B cell (primary cell): Measurements from ENCODE around the gene ILF3. TPM values are rescaled to one million over a fixed set of nuclear protein-coding genes. Genes with fewer than 3 reads are reported as not detected.

Experiments used
- ATAC-seq: fragments of 200-7000 bp; cut with Tn5 transposase; one replicate; pipeline ENCODE4 v1.10.0; 2021; ENCODE audit warnings: low read depth, mild to moderate bottlenecking, moderate number of reproducible peaks, moderate library complexity
- CTCF ChIA-PET: fragments of 350-600 bp; sonication (Branson Sonifier 250); formaldehyde crosslinking; loops from one replicate; lab custom pipeline; 2021; ENCODE audit warnings: antibody characterized with exemption, inconsistent platforms; lab: Charles Lee
- POLR2A ChIA-PET: fragments of 350-600 bp; sonication (Branson Sonifier 250); formaldehyde crosslinking; loops from one replicate; lab custom pipeline; 2021; ENCODE audit warnings: antibody characterized with exemption; lab: Charles Lee
- DNase-seq: peaks from one replicate; pipeline ENCODE4 v3.0.0; 2013
- H2AFZ ChIP-seq: 2 replicates; pipeline ENCODE4 v1.6.1; 2012; ENCODE audit warnings: mild to moderate bottlenecking, low read depth, low read length; ENCODE audit not compliant: insufficient read depth, poor library complexity, severe bottlenecking
- H3K27ac ChIP-seq, 2 donors: 1 replicate in 1 of 2; 2 replicates in 1 of 2; pipeline ENCODE4 v1.5.1; 2012 to 2013; ENCODE audit warnings: low read length in 2 of 2, mild to moderate bottlenecking in 2 of 2, moderate library complexity in 1 of 2
- H3K27me3 ChIP-seq, 4 experiments: fragments of 200-600 bp in 1 of 4; sonication (generic) in 1 of 4; replicated peaks in 1 of 4; 1 replicate in 2 of 4; 2 replicates in 2 of 4; pipeline versions ENCODE4 v1.6.1 to v1.7.0; 2013 to 2016; ENCODE audit warnings: low read length in 3 of 4, mild to moderate bottlenecking in 2 of 4, mixed read lengths in 1 of 4, moderate library complexity in 1 of 4; ENCODE audit not compliant: insufficient read depth in 4 of 4, control insufficient read depth in 3 of 4; ENCODE audit errors: control extremely low read depth in 1 of 4
- H3K36me3 ChIP-seq, 2 experiments: replicated peaks in 1 of 2; 1 replicate in 1 of 2; 2 replicates in 1 of 2; pipeline versions ENCODE4 v1.6.1 to v1.7.1; 2013; ENCODE audit warnings: low read length in 1 of 2; ENCODE audit not compliant: insufficient read depth in 2 of 2, control insufficient read depth in 1 of 2; ENCODE audit errors: control extremely low read depth in 1 of 2, extremely low read depth in 1 of 2
- H3K4me1 ChIP-seq, 2 donors: fragments of 200-600 bp in 1 of 2; sonication (generic) in 1 of 2; 1 replicate in 1 of 2; 2 replicates in 1 of 2; pipeline versions ENCODE4 v1.5.1 to v1.6.1; 2013 to 2017; ENCODE audit warnings: low read length in 2 of 2; ENCODE audit not compliant: control insufficient read depth in 2 of 2, insufficient read depth in 2 of 2
- H3K4me2 ChIP-seq: replicated peaks from 2 replicates; pipeline ENCODE3; 2012; ENCODE audit warnings: mild to moderate bottlenecking, low read depth, low read length; ENCODE audit not compliant: poor library complexity, severe bottlenecking
- H3K4me3 ChIP-seq, 5 experiments: fragments of 200-600 bp in 1 of 5; sonication (generic) in 1 of 5; 1 replicate in 3 of 5; 2 replicates in 2 of 5; pipeline versions ENCODE4 v1.5.1 to v1.7.0; 2011 to 2016; ENCODE audit warnings: low read length in 4 of 5, mild to moderate bottlenecking in 4 of 5, low read depth in 2 of 5, control low read depth in 1 of 5, moderate library complexity in 1 of 5; ENCODE audit not compliant: insufficient read depth in 1 of 5; ENCODE audit errors: control extremely low read depth in 1 of 5, extremely low read depth in 1 of 5
- H3K79me2 ChIP-seq: fragments of 200-600 bp; sonication (generic); one replicate; pipeline ENCODE4 v1.6.0; 2016; ENCODE audit warnings: low read length; ENCODE audit not compliant: control insufficient read depth, insufficient read depth
- H3K9ac ChIP-seq: fragments of 200-600 bp; sonication (generic); 2 replicates; pipeline ENCODE4 v1.6.1; 2017; ENCODE audit warnings: mild to moderate bottlenecking, low read length, moderate library complexity
- H3K9me3 ChIP-seq, 3 donors: one replicate each; pipeline versions ENCODE4 v1.6.1 to v1.7.1; 2013; ENCODE audit warnings: low read length in 2 of 3; ENCODE audit not compliant: control insufficient read depth in 2 of 3, insufficient read depth in 1 of 3; ENCODE audit errors: control extremely low read depth in 1 of 3
- H4K20me1 ChIP-seq: 2 replicates; pipeline ENCODE4 v1.6.0; 2012; ENCODE audit warnings: mild to moderate bottlenecking, low read length; ENCODE audit not compliant: insufficient read depth, control insufficient read depth, poor library complexity, severe bottlenecking
- H3K27ac Mint-ChIP-seq: one replicate; pipeline ENCODE4 v1.8.0; 2021; ENCODE audit warnings: mixed read lengths
- H3K27me3 Mint-ChIP-seq: one replicate; pipeline ENCODE4 v1.8.0; 2021; ENCODE audit warnings: mixed read lengths
- H3K4me1 Mint-ChIP-seq: one replicate; pipeline ENCODE4 v1.8.0; 2021; ENCODE audit warnings: mixed read lengths
- H3K4me3 Mint-ChIP-seq: one replicate; pipeline ENCODE4 v1.8.0; 2021; ENCODE audit warnings: mixed read lengths
- H3K9me3 Mint-ChIP-seq: one replicate; pipeline ENCODE4 v1.8.0; 2022; ENCODE audit warnings: mixed read lengths; ENCODE audit not compliant: insufficient read depth
- EZH2 ChIP-seq: IDR thresholded peaks from 2 replicates; pipeline ENCODE4 v1.6.1; 2012; ENCODE audit warnings: borderline replicate concordance, low read depth, mild to moderate bottlenecking, moderate library complexity, low read length; ENCODE audit not compliant: insufficient read depth, poor library complexity, severe bottlenecking
- WGBS: methylation state at CpG from one replicate; pipeline ENCODE4 v1.1.5; 2013; ENCODE audit warnings: missing lambda C conversion rate; ENCODE audit not compliant: insufficient coverage; 5-methylcytosine and 5-hydroxymethylcytosine counted together
- intact Hi-C: fragments of 100-400 bp; cut with micrococcal nuclease; formaldehyde crosslinking; loops from one replicate; pipeline ENCODE4 v1.10.0; 2022
- polyA plus RNA-seq: library from polyadenylated mRNA; depleted of rRNA; stranded (reverse); fragments of >200 nt; gene quantifications from 2 replicates; pipeline ENCODE4 v1.2.3, GENCODE V29; 2012
- total RNA-seq, 2 donors: library from RNA; stranded (reverse); fragments of 120-200 nt in 1 of 2; gene quantifications; 1 replicate in 1 of 2; 2 replicates in 1 of 2; pipeline versions ENCODE4 v1.2.3 to v1.2.4, GENCODE V29; 2013 to 2022
- TF ChIP-seq, protein P1 (sequence below): fragments of 200-600 bp; IDR thresholded peaks from one replicate; pipeline ENCODE4 v1.8.0; 2022; ENCODE audit warnings: antibody characterized with exemption, mild to moderate bottlenecking

The ILF3 gene
- total and polyA plus RNA-seq, 2 donors (not counting 1 experiment from before 2014, with no cell fraction given) = 189 to 359 TPM

- H3K9ac ChIP-seq = no peak overlapping the region
- TF ChIP-seq, protein P1, sequence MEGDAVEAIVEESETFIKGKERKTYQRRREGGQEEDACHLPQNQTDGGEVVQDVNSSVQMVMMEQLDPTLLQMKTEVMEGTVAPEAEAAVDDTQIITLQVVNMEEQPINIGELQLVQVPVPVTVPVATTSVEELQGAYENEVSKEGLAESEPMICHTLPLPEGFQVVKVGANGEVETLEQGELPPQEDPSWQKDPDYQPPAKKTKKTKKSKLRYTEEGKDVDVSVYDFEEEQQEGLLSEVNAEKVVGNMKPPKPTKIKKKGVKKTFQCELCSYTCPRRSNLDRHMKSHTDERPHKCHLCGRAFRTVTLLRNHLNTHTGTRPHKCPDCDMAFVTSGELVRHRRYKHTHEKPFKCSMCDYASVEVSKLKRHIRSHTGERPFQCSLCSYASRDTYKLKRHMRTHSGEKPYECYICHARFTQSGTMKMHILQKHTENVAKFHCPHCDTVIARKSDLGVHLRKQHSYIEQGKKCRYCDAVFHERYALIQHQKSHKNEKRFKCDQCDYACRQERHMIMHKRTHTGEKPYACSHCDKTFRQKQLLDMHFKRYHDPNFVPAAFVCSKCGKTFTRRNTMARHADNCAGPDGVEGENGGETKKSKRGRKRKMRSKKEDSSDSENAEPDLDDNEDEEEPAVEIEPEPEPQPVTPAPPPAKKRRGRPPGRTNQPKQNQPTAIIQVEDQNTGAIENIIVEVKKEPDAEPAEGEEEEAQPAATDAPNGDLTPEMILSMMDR = no peak
- TF ChIP-seq EZH2 = no peak
- no peaks in the 10 kb centered on the region for H3K9me3 ChIP-seq
- CTCF ChIA-PET = interaction anchor here (0.6 to 3.1 kb wide), 6 partner anchors 10 to 634 kb away, joined by 3 to 16 read pairs (median 4); no protein-coding TSS in a partner anchor
- no peaks in the 10 kb centered on the region for H3K27me3 Mint-ChIP-seq
- H3K27ac Mint-ChIP-seq = no peak overlapping the region
- WGBS = 96% methylated on average over 5 of the region's 7 CpGs
- peaks cover 19% of the 10 kb centered on the region for H3K4me1 Mint-ChIP-seq
- H3K4me1 ChIP-seq = peaks cover 0 to 11% of the 10 kb centered on the region in 2 donors
- H2AFZ ChIP-seq = no peak overlapping the region
- DNase-seq = no peak
- POLR2A ChIA-PET = no interaction called here
- H3K4me2 ChIP-seq = no peak overlapping the region
- no peak overlapping the region for H3K4me3 ChIP-seq
- H3K9me3 Mint-ChIP-seq = no peaks in the 10 kb centered on the region
- no peak overlapping the region for H3K27ac ChIP-seq
- H3K79me2 ChIP-seq = peaks cover 17% of the 10 kb centered on the region
- no peaks in the 10 kb centered on the region for H3K27me3 ChIP-seq
- H3K4me3 Mint-ChIP-seq = no peak overlapping the region
- ATAC-seq = no peak
- peaks cover 10 to 86% of the 10 kb centered on the region in 2 experiments for H3K36me3 ChIP-seq
- H4K20me1 ChIP-seq = peaks cover 52% of the 10 kb centered on the region
- intact Hi-C loops = no loop called here
Measured at GRCh38 chr19:10634430-10634829, 19.7 kb upstream of the ILF3 start.

DNA sequence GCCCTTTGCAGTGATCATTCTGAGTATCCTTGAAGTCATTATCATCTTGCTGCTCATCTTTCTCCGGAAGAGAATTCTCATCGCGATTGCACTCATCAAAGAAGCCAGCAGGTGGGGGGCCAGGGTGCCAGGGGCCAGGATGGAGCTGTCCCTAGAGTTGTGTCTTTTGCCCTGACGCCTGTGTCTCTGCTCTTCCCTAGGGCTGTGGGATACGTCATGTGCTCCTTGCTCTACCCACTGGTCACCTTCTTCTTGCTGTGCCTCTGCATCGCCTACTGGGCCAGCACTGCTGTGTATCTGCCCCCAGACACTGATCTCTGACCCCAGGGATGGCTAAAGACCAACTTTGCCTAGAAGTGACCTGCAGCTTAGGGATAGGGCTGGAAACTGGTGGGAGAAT is 19.2 kb upstream of the ILF3 start:
- intact Hi-C loops = no loop called here
- Histone ChIP-seq H4K20me1 (peaks cover 53% of the 10 kb centered on the region), H3K4me2 (no peak overlapping the region), H3K4me3 (no peak overlapping the region), H3K27me3 (no peaks in the 10 kb centered on the region), H3K27ac (no peak overlapping the region), H3K9me3 (no peaks in the 10 kb centered on the region), H3K4me1 (peaks cover 0 to 12% of the 10 kb centered on the region in 2 donors), H3K9ac (no peak overlapping the region), H2AFZ (no peak overlapping the region), H3K36me3 (peaks cover 10 to 86% of the 10 kb centered on the region in 2 experiments), H3K79me2 (peaks cover 16% of the 10 kb centered on the region)
- no peaks in the 10 kb centered on the region for H3K27me3 Mint-ChIP-seq
- ChIA-PET POLR2A (no interaction called here), CTCF (interaction anchor here (0.7 to 3.1 kb wide), 5 partner anchors 10 to 53 kb away, joined by 3 to 16 read pairs (median 8); no protein-coding TSS in a partner anchor)
- ATAC-seq (no peak), DNase-seq (no peak)
- H3K4me1 Mint-ChIP-seq = peaks cover 24% of the 10 kb centered on the region
- no peaks in the 10 kb centered on the region for H3K9me3 Mint-ChIP-seq
- H3K4me3 Mint-ChIP-seq = no peak overlapping the region
- WGBS = 90% methylated on average over 5 of the region's 6 CpGs
- TF ChIP-seq EZH2 = no peak
- TF ChIP-seq, protein P1 = no peak
- H3K27ac Mint-ChIP-seq = no peak overlapping the region
